ENCODE results near the gene UBE2I.

Gene UBE2I

DNA sequence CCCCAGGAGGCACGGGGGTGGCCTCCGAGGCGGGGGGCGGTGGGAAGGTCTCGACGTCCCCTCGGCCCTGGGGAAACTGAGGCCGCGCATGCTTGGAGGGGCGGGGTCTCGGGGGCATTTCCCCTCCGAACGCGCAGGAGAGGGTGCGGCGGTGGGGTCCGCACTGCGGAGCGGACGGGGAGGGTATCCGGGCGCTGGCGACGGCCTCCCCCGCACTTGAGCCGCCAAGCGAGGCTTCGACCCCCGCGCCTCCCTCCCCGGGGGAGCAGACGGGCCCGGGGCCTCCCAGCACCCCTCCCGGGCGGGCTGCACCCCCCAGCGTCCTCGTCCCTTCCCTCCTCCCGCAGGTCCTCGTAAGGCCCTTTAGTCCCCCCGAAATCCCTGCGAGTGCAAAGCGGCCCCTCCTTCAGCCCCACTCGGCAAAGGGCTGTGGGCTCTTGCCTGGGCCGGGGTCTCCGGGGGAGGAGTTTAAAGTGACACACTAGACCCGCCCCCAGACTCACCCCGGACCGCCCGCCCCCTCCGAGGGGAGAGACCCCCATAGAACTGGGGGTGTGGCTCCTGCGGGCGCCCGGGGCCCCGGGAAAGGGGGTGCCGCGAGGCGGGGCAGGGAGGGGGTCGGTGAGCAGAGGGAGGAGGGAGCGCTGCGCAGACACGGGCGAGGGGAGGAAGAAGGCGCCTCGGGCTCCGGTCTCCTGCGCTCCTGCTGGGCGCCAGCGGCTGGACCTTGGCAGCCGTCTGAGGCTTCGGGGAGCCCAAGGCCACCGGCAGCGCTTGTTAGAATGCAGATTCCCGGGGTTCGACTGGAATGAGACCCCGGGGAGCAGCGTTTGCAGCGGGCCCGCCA lies 24.6 kb downstream of the UBE2I start:
- CTCF ChIA-PET, result no interaction called here
- DNase-seq (ENCODE audit: low read depth, low spot score), result no peak
- POLR2A ChIA-PET, result no interaction called here
- TF ChIP-seq, protein P1, sequence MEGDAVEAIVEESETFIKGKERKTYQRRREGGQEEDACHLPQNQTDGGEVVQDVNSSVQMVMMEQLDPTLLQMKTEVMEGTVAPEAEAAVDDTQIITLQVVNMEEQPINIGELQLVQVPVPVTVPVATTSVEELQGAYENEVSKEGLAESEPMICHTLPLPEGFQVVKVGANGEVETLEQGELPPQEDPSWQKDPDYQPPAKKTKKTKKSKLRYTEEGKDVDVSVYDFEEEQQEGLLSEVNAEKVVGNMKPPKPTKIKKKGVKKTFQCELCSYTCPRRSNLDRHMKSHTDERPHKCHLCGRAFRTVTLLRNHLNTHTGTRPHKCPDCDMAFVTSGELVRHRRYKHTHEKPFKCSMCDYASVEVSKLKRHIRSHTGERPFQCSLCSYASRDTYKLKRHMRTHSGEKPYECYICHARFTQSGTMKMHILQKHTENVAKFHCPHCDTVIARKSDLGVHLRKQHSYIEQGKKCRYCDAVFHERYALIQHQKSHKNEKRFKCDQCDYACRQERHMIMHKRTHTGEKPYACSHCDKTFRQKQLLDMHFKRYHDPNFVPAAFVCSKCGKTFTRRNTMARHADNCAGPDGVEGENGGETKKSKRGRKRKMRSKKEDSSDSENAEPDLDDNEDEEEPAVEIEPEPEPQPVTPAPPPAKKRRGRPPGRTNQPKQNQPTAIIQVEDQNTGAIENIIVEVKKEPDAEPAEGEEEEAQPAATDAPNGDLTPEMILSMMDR (IDR thresholded peaks at IDR 0.05; ENCODE audit: insufficient read depth, low read length, missing control alignments), result no peak
- H3K4me3 ChIP-seq (ENCODE audit: low read depth, low read length), result peak overlapping the region; percentile 12; the same call in 1 of the 2 replicates

DNA sequence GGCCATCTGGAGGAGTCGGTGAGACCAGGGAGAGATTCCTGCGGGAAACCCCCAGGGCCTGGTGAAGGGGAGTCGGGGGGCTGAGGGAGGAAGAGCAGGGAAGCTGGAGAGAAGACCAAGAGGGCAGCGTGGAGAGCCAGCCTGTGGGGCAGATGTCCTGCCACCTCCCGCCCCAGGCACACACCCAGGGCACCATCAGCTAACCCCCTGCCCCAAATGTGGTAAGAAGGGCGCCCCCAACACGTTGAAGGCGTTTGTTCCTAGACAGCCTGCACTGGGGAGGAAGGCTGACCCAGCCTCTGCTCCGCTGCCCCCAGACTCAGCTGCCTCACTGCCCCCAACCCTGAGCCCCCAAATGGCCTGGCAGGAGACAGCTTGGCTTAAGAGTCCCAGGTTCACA lies 25.3 kb downstream of the UBE2I start:
- no peak overlapping the region for H3K4me3 ChIP-seq (ENCODE audit: low read depth, low read length)
- ChIA-PET CTCF (no interaction called here), POLR2A (interaction anchor here (0.6 to 0.8 kb wide), 2 partner anchors 8 to 411 kb away, joined by 3 read pairs; no protein-coding TSS in a partner anchor)
- TF ChIP-seq, protein P1 (IDR thresholded peaks at IDR 0.05; ENCODE audit: insufficient read depth, low read length, missing control alignments), result no peak
- DNase-seq (ENCODE audit: low read depth, low spot score), result no peak

DNA sequence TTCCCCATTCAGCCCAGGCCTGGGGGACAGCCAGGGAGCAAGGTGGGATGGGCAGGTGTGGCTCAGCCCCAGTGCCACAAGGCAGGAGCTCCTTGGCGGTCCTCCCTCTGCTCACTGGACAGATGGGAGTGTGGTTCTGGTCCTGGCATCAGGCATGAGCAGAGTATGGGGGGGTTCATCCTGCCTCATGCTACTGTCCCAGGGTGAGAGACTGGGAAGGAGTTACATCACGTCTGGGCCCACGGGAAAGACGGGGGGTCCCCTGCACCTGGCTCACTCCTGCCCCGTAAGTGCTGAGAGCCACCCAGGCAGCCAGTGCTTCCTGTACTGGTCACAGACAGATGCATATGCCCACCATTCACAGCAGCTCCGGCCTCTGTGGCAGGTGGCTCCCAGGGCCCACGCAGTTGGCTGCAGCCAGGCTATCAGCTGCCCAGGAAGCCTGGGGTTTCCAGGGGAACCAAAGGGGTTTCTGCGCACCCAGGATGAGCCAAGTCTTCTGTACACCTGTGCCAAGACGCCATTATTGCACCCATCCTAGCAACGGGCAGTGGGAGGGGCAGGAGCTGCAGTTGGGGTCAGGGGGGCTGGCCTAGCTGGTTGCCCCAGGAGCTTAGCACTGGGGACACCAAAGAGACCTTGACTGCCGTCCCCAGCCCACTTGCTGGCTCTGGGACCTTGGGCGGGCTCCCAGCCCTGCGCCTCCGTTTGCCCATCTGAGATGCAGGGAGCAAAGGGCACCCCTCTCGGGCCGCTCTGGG lies 26.0 kb downstream of the UBE2I start:
- ChIA-PET POLR2A (interaction anchor here (0.6 to 0.8 kb wide), 2 partner anchors 9 to 411 kb away, joined by 3 read pairs; no protein-coding TSS in a partner anchor), CTCF (interaction anchor here (0.9 kb wide), 1 partner anchor 35 kb away, joined by 3 read pairs; no protein-coding TSS in a partner anchor)
- no peak overlapping the region for H3K4me3 ChIP-seq (ENCODE audit: low read depth, low read length)
- TF ChIP-seq, protein P1 (IDR thresholded peaks at IDR 0.05; ENCODE audit: insufficient read depth, low read length, missing control alignments), result no peak
- no peak for DNase-seq (ENCODE audit: low read depth, low spot score)

DNA sequence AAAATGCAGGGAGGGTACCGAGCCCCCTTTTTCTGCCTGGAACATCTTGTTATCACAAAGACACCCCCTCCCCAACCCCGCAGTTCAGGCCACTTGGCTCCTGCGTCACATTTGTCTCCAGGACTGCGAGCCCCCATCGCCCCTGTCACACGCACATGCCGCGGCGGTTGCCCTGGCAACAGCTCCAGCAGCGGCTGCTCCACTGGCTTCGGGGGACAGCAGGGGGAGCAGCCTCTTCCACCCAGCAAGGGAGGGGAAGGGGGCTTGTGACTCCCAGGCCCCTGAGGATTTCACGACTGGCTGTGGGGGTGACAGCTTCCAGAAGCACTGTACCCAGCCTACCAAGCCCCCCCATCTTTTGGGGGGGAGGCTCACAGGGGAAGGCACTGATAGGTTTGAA lies 26.6 kb downstream of the UBE2I start:
- POLR2A ChIA-PET, result no interaction called here
- CTCF ChIA-PET, result interaction anchor here (0.9 kb wide), 1 partner anchor 35 kb away, joined by 3 read pairs; no protein-coding TSS in a partner anchor

DNA sequence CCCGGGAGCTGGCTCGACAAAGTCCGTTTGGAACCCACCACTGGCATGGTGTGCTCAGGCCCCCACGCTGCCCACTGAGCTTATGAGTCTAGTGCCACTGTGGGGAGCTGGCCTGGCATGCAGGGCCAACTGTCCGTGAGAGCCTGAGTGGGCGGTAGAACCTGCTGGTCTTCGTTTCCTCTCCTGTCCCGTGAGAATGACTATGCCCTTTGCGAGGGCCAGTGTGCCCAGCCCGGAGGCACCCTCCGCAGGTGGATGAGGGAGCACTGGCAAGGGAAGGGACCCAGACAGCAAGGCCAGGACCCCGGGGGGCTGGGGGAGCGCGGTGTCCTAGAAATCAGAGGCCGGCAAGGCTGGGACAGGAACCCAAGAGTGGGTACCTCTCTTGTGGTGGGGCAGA lies 27.2 kb downstream of the UBE2I start:
- H3K4me3 ChIP-seq (ENCODE audit: low read depth, low read length), result no peak overlapping the region
- CTCF ChIA-PET, result no interaction called here
- DNase-seq (ENCODE audit: low read depth, low spot score), result no peak
- TF ChIP-seq, protein P1 (IDR thresholded peaks at IDR 0.05; ENCODE audit: insufficient read depth, low read length, missing control alignments), result no peak
- POLR2A ChIA-PET, result no interaction called here

More for the DNA sequence above, 26.6 kb downstream of the UBE2I start:
- no peak for DNase-seq (ENCODE audit: low read depth, low spot score)
- TF ChIP-seq, protein P1 (IDR thresholded peaks at IDR 0.05; ENCODE audit: insufficient read depth, low read length, missing control alignments), result no peak
- H3K4me3 ChIP-seq (ENCODE audit: low read depth, low read length), result no peak overlapping the region

DNA sequence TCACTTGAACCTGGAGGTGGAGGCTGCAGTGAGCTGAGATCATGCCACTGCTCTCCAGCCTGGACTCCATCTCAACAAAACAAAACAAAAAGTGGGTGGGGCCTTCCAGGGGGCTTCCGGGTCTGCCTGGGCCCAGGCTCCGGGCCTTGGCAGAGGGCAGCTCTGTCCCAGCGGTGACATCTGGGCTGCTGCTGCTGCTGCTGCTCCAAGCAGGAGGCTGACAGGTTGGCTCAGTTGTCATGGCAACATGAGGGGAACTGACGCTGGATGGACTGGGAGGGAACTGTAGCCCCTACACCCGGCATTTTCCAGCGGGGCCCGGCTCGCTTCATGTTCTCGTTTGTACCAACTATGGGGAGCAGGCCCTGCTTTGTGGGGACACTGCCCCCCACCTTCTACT lies 28.1 kb downstream of the UBE2I start:
- DNase-seq (ENCODE audit: low read depth, low spot score), result no peak
- ChIA-PET POLR2A (no interaction called here), CTCF (interaction anchor here (0.6 to 0.8 kb wide), 2 partner anchors 8 to 14 kb away, joined by 3 read pairs; no protein-coding TSS in a partner anchor)
- TF ChIP-seq, protein P1 (IDR thresholded peaks at IDR 0.05; ENCODE audit: insufficient read depth, low read length, missing control alignments), result no peak
- H3K4me3 ChIP-seq (ENCODE audit: low read depth, low read length), result no peak overlapping the region
